ENCODE data around the gene SLAIN1. TPM values are rescaled to one million over a fixed set of nuclear protein-coding genes. Genes with fewer than 3 reads are reported as not detected.

The SLAIN1 gene
- total RNA-seq, 4 donors from 2014 or later = 1.1 to 3.8 (median 1.7) TPM

- Histone ChIP-seq H3K9me3 (no peaks in the 10 kb centered on the region), H3K4me3 (no peak overlapping the region), H3K27ac (no peak overlapping the region), H3K4me1 (no peaks in the 10 kb centered on the region), H3K27me3 (no peaks in the 10 kb centered on the region), H3K36me3 (no peaks in the 10 kb centered on the region)
- in situ Hi-C loops (cut with MboI; ENCODE audit: low pct_ligation_motif_present in 1 of 4, low pct_unique_long_range_greater_than_20kb in 1 of 4, low sequenced_read_pairs in 3 of 4) = no loop called here
- TF ChIP-seq CTCF (IDR thresholded peaks at IDR 0.05) = peak in 2 of 5 experiments; percentile 13 to 15
- no peak for TF ChIP-seq EP300 (IDR thresholded peaks at IDR 0.05; ENCODE audit: low read depth)
- no peak for TF ChIP-seq POLR2AphosphoS5 (IDR thresholded peaks at IDR 0.05)
- DNase-seq = no peak
- intact Hi-C loops (cut with DNase I; ENCODE audit: low total_unique reads) = no loop called here
- 23 to 36% methylated on average over 2 of the region's 2 CpGs for WGBS, 2 donors (ENCODE audit: low coverage in 1 of 2)
Observed at GRCh38 chr13:77810430-77810829, 112.9 kb downstream of the SLAIN1 start.

- Histone ChIP-seq H3K9me3 (no peaks in the 10 kb centered on the region), H3K27ac (no peak overlapping the region), H3K27me3 (no peaks in the 10 kb centered on the region), H3K36me3 (no peaks in the 10 kb centered on the region), H3K4me1 (no peaks in the 10 kb centered on the region), H3K4me3 (no peak overlapping the region)
- TF ChIP-seq POLR2A (IDR thresholded peaks at IDR 0.05) = no peak
- in situ Hi-C loops (cut with MboI; ENCODE audit: low pct_ligation_motif_present in 1 of 4, low pct_unique_long_range_greater_than_20kb in 1 of 4, low sequenced_read_pairs in 3 of 4) (no loop called here), intact Hi-C loops (cut with DNase I; ENCODE audit: low total_unique reads) (no loop called here)
- 37 to 86% methylated on average over 3 of the region's 3 CpGs for WGBS, 2 donors (ENCODE audit: low coverage in 1 of 2)
- DNase-seq = no peak
Observed at GRCh38 chr13:77810878-77811277, 113.4 kb downstream of the SLAIN1 start.

- H3K4me3 ChIP-seq = no peak overlapping the region
- no peaks in the 10 kb centered on the region for H3K9me3 ChIP-seq
- DNase-seq = no peak
- no peaks in the 10 kb centered on the region for H3K36me3 ChIP-seq
- intact Hi-C loops (cut with DNase I; ENCODE audit: low total_unique reads) = no loop called here
- H3K27ac ChIP-seq = no peak overlapping the region
- WGBS, 2 donors (ENCODE audit: low coverage in 1 of 2) = 72 to 88% methylated on average over 2 of the region's 2 CpGs
- no peaks in the 10 kb centered on the region for H3K27me3 ChIP-seq
- in situ Hi-C loops (cut with MboI; ENCODE audit: low pct_ligation_motif_present in 1 of 4, low pct_unique_long_range_greater_than_20kb in 1 of 4, low sequenced_read_pairs in 3 of 4) = no loop called here
- no peaks in the 10 kb centered on the region for H3K4me1 ChIP-seq
- TF ChIP-seq CTCF (IDR thresholded peaks at IDR 0.05) (no peak), EP300 (IDR thresholded peaks at IDR 0.05; ENCODE audit: low read depth) (no peak), POLR2AphosphoS5 (IDR thresholded peaks at IDR 0.05) (no peak), POLR2A (IDR thresholded peaks at IDR 0.05) (no peak)
Observed at GRCh38 chr13:77811381-77811780, 113.9 kb downstream of the SLAIN1 start.

- H3K36me3 ChIP-seq = no peaks in the 10 kb centered on the region
- no peak for TF ChIP-seq POLR2AphosphoS5 (IDR thresholded peaks at IDR 0.05)
- TF ChIP-seq POLR2A (IDR thresholded peaks at IDR 0.05) = no peak
- no peak for TF ChIP-seq CTCF (IDR thresholded peaks at IDR 0.05)
- no peak for TF ChIP-seq EP300 (IDR thresholded peaks at IDR 0.05; ENCODE audit: low read depth)
- H3K4me3 ChIP-seq = no peak overlapping the region
- H3K4me1 ChIP-seq = no peaks in the 10 kb centered on the region
- no peaks in the 10 kb centered on the region for H3K27me3 ChIP-seq
- in situ Hi-C loops (cut with MboI; ENCODE audit: low pct_ligation_motif_present in 1 of 4, low pct_unique_long_range_greater_than_20kb in 1 of 4, low sequenced_read_pairs in 3 of 4) (no loop called here), intact Hi-C loops (cut with DNase I; ENCODE audit: low total_unique reads) (no loop called here)
- DNase-seq = no peak
- no peak overlapping the region for H3K27ac ChIP-seq
- H3K9me3 ChIP-seq = no peaks in the 10 kb centered on the region
Observed at GRCh38 chr13:77811981-77812380, 114.5 kb downstream of the SLAIN1 start.

Small RNA genes within 50 kb of the gene (small RNA-seq; reads per million reads assigned to genes)
- gene MIR3665 (0 reads per million in 4 donors), gene SPTLC1P5 (0 reads per million in 4 donors)

Other genes starting within 250 kb of the SLAIN1 start
- gene SCEL, start 162.0 kb upstream of the SLAIN1 start, total RNA-seq = under 1 TPM in 2 of 4 donors, not detected in 2; 0.32 to 0.96 TPM
- gene EDNRB, start 221.1 kb downstream of the SLAIN1 start, total RNA-seq = 10 to 100 TPM in 2 of 4 donors, 1 to 10 TPM in 2; 5.5 to 14.6 (median 8.8) TPM

Data from transverse colon (tissue), 4 donors.